ENCODE data around the gene AKNA. TPM values are rescaled to one million over a fixed set of nuclear protein-coding genes. Genes with fewer than 3 reads are reported as not detected.

The AKNA gene
- total RNA-seq, 1 donor from 2014 or later: 6.3 TPM

- no peaks in the 10 kb centered on the region for H3K9me3 ChIP-seq (replicated peaks)
- TF ChIP-seq CTCF (IDR thresholded peaks at IDR 0.05; ENCODE audit: borderline replicate concordance): no peak
- intact Hi-C loops (cut with micrococcal nuclease): no loop called here
- H3K27me3 ChIP-seq (ENCODE audit: low read depth): no peaks in the 10 kb centered on the region
- no peak overlapping the region for H3K4me3 ChIP-seq
- H3K27ac ChIP-seq (replicated peaks): no peak overlapping the region
- peaks cover 8% of the 10 kb centered on the region for H3K4me1 ChIP-seq
- DNase-seq: no peak
- peaks cover 25% of the 10 kb centered on the region for H3K36me3 ChIP-seq
These were observed 85.8 kb downstream of the AKNA start for GRCh38 chr9:114301798-114302565.

- intact Hi-C loops (cut with micrococcal nuclease): no loop called here
- Histone ChIP-seq H3K36me3 (peaks cover 30% of the 10 kb centered on the region), H3K27ac (replicated peaks) (no peak overlapping the region), H3K4me1 (peaks cover 8% of the 10 kb centered on the region), H3K4me3 (no peak overlapping the region), H3K27me3 (ENCODE audit: low read depth) (no peaks in the 10 kb centered on the region), H3K9me3 (replicated peaks) (peaks cover 5% of the 10 kb centered on the region)
- no peak for TF ChIP-seq CTCF (IDR thresholded peaks at IDR 0.05; ENCODE audit: borderline replicate concordance)
- no peak for DNase-seq
These were observed 86.7 kb downstream of the AKNA start for GRCh38 chr9:114300846-114301797.

- no peak overlapping the region for H3K4me3 ChIP-seq
- no peak for TF ChIP-seq CTCF (IDR thresholded peaks at IDR 0.05; ENCODE audit: borderline replicate concordance)
- DNase-seq: no peak
- no peaks in the 10 kb centered on the region for H3K27me3 ChIP-seq (ENCODE audit: low read depth)
- intact Hi-C loops (cut with micrococcal nuclease): no loop called here
- H3K9me3 ChIP-seq (replicated peaks): peaks cover 13% of the 10 kb centered on the region
- H3K36me3 ChIP-seq: peaks cover 38% of the 10 kb centered on the region
- peaks cover under 1% of the 10 kb centered on the region for H3K4me1 ChIP-seq
- no peak overlapping the region for H3K27ac ChIP-seq (replicated peaks)
These were observed 87.5 kb downstream of the AKNA start for GRCh38 chr9:114300153-114300845.

- H3K4me1 ChIP-seq: no peaks in the 10 kb centered on the region
- TF ChIP-seq CTCF (IDR thresholded peaks at IDR 0.05; ENCODE audit: borderline replicate concordance): no peak
- no peak overlapping the region for H3K27ac ChIP-seq (replicated peaks)
- DNase-seq: no peak
- intact Hi-C loops (cut with micrococcal nuclease): no loop called here
- no peak overlapping the region for H3K4me3 ChIP-seq
- H3K27me3 ChIP-seq (ENCODE audit: low read depth): no peaks in the 10 kb centered on the region
- peaks cover 21% of the 10 kb centered on the region for H3K9me3 ChIP-seq (replicated peaks)
- peaks cover 46% of the 10 kb centered on the region for H3K36me3 ChIP-seq
These were observed 88.3 kb downstream of the AKNA start for GRCh38 chr9:114299286-114300152.
